ENCODE results near the gene FLRT1. TPM values are rescaled to one million over a fixed set of nuclear protein-coding genes. Genes with fewer than 3 reads are reported as not detected.

FLRT1 gene, protein sequence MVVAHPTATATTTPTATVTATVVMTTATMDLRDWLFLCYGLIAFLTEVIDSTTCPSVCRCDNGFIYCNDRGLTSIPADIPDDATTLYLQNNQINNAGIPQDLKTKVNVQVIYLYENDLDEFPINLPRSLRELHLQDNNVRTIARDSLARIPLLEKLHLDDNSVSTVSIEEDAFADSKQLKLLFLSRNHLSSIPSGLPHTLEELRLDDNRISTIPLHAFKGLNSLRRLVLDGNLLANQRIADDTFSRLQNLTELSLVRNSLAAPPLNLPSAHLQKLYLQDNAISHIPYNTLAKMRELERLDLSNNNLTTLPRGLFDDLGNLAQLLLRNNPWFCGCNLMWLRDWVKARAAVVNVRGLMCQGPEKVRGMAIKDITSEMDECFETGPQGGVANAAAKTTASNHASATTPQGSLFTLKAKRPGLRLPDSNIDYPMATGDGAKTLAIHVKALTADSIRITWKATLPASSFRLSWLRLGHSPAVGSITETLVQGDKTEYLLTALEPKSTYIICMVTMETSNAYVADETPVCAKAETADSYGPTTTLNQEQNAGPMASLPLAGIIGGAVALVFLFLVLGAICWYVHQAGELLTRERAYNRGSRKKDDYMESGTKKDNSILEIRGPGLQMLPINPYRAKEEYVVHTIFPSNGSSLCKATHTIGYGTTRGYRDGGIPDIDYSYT
- total RNA-seq, result 0.57 TPM
- long read RNA-seq, result 0 reads

GRCh38 chr11:64035576-64035975, at the start of gene FLRT1:
Gene FLRT1, plus strand, starts transcription at chr11:64035931. Its CDS starts 80,337 bp downstream, at chr11:64116268.
- intact Hi-C loops (cut with DNase I), result no loop called here
- DNase-seq (ENCODE audit: missing footprints), result no peak
- ATAC-seq, result no peak

GRCh38 chr11:63986156-63986931, 49.4 kb upstream of the FLRT1 start, which contains the start of gene OTUB1:
Gene OTUB1, plus strand, starts transcription at chr11:63986438. Its CDS starts 19 bp downstream, at chr11:63986457.
- ATAC-seq (peak; percentile 94), DNase-seq (ENCODE audit: missing footprints) (peak; percentile 95)
- intact Hi-C loops (cut with DNase I), result no loop called here

- DNase-seq (ENCODE audit: missing footprints) (no peak), ATAC-seq (peak; percentile 1)
- intact Hi-C loops (cut with DNase I), result no loop called here
Observed at GRCh38 chr11:63986932-63987513, 48.7 kb upstream of the FLRT1 start.

DNA sequence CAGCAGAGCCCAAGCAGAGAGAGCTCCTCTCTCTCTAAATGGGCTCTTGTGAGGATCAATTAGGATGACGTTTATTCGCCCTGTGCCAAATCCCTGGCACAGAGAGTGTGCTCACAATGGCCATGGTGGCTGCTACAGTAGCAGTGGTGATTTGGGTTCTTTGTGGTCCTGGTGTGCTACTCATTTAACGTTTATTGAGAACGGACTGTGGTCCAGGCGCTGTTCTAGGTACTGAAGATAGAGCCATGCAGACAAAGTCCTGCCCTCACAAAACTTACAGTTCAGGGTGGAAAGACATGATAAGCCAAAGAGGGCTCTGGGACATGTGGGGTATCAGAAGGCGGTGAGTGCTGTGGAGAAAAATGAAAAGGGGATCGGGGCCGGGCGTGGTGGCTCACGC, 44.2 kb upstream of the FLRT1 start:
- intact Hi-C loops (cut with DNase I), result no loop called here
- no peak for ATAC-seq

DNA sequence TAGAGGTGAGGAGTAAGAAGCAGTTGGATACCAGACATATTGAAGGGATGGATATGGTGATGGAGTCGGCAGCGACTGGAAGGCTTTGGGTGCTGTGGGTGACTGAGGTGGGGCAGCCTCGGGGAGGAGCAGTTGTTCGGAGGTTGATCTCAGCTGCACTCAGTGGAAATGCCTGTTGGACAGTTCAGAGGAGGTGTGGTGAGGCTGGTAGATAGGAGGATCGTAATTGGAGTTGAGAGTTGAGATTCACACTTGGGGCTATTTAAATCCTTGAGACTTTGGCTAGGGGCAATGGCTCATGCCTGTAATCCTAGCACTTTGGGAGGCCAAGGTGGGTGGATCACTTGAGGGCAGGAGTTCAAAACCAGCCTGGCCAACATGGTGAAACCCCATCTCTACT, 42.6 kb upstream of the FLRT1 start:
- DNase-seq (ENCODE audit: missing footprints) (no peak), ATAC-seq (no peak)
- intact Hi-C loops (cut with DNase I), result no loop called here

More for the DNA sequence above, 44.2 kb upstream of the FLRT1 start:
- no peak for DNase-seq (ENCODE audit: missing footprints)

- DNase-seq (ENCODE audit: missing footprints) (no peak), ATAC-seq (no peak)
- intact Hi-C loops (cut with DNase I), result no loop called here
Observed at GRCh38 chr11:63993993-63994392, 41.7 kb upstream of the FLRT1 start.

DNA sequence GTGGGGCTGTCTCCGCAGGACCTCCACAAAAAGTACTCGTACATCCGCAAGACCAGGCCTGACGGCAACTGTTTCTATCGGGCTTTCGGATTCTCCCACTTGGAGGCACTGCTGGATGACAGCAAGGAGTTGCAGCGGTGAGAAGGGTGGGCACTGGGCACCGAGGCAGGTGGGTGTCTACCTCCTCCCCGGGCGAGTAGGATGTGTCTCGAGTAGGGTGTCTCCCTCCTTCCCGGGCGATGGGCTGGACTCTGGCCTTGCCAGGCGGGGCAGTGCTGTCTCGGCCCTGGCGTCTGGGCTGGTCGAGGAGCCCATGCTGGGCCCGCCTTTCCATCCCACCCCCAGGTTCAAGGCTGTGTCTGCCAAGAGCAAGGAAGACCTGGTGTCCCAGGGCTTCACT, 39.2 kb upstream of the FLRT1 start:
- intact Hi-C loops (cut with DNase I), result no loop called here
- no peak for ATAC-seq

GRCh38 chr11:63997104-63997700, 38.5 kb upstream of the FLRT1 start:
- ATAC-seq (no peak), DNase-seq (ENCODE audit: missing footprints) (no peak)
- intact Hi-C loops (cut with DNase I), result no loop called here

More for the DNA sequence above, 39.2 kb upstream of the FLRT1 start:
- no peak for DNase-seq (ENCODE audit: missing footprints)

GRCh38 chr11:63997801-63998337, 37.9 kb upstream of the FLRT1 start:
- no peak for ATAC-seq
- DNase-seq (ENCODE audit: missing footprints), result no peak
- intact Hi-C loops (cut with DNase I), result no loop called here

DNA sequence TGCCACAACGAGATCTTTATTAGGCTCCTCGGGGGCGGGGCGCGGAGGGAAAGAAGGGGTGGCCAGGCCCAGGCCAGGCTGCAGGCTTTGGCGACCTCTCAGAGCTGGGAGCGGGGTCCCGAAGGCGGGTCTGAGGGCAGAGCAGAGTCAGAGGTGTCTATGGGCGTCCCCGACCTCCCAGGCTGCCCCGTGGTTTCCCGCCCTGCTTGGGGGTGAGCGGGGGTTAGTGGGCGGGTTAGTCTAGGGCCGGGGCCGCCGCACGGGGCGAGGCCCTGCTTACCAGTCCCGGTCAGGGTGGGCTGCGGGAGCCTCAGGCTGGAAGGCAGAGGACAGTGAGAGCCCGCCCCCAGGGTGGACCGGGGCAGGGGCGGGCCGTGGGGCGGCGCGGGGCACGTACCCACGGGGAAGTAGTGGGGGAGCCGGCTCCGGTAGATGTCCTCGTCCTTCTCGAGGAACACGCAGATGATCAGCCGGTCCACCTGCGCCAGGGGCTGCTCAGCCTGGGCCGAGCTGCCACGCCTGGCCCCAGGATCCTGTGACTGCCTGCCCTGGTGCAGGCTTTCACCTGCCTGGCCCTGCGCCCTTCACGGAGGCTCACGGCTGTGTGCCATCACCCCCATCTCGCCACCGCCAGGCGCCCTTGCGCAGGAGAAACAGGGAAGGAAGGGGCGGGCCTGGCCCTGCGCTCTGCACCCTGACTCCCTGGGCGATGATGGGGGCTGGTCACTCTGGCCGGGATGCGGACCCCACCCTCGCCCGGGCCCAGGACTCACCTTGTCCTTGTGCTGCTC, 37.0 kb upstream of the FLRT1 start:
- intact Hi-C loops (cut with DNase I), result no loop called here
- ATAC-seq, result peak; percentile 0
- peak; percentile 73 for DNase-seq (ENCODE audit: missing footprints)

GRCh38 chr11:63999349-64000025, 36.2 kb upstream of the FLRT1 start:
- intact Hi-C loops (cut with DNase I), result loop anchor here (1.0 kb wide), 1 partner anchor 149 kb away; no protein-coding TSS in a partner anchor
- ATAC-seq, result peak; percentile 15
- peak; percentile 80 for DNase-seq (ENCODE audit: missing footprints)

GRCh38 chr11:64000026-64000739, 35.5 kb upstream of the FLRT1 start:
- ATAC-seq, result peak; percentile 90
- intact Hi-C loops (cut with DNase I), result loop anchor here (1.0 kb wide), 1 partner anchor 148 kb away; no protein-coding TSS in a partner anchor
- peak; percentile 86 for DNase-seq (ENCODE audit: missing footprints)

- DNase-seq (ENCODE audit: missing footprints) (no peak), ATAC-seq (peak; percentile 10)
- intact Hi-C loops (cut with DNase I), result loop anchor here (1.0 kb wide), 1 partner anchor 147 kb away; no protein-coding TSS in a partner anchor
Observed at GRCh38 chr11:64000740-64001483, 34.8 kb upstream of the FLRT1 start.

DNA sequence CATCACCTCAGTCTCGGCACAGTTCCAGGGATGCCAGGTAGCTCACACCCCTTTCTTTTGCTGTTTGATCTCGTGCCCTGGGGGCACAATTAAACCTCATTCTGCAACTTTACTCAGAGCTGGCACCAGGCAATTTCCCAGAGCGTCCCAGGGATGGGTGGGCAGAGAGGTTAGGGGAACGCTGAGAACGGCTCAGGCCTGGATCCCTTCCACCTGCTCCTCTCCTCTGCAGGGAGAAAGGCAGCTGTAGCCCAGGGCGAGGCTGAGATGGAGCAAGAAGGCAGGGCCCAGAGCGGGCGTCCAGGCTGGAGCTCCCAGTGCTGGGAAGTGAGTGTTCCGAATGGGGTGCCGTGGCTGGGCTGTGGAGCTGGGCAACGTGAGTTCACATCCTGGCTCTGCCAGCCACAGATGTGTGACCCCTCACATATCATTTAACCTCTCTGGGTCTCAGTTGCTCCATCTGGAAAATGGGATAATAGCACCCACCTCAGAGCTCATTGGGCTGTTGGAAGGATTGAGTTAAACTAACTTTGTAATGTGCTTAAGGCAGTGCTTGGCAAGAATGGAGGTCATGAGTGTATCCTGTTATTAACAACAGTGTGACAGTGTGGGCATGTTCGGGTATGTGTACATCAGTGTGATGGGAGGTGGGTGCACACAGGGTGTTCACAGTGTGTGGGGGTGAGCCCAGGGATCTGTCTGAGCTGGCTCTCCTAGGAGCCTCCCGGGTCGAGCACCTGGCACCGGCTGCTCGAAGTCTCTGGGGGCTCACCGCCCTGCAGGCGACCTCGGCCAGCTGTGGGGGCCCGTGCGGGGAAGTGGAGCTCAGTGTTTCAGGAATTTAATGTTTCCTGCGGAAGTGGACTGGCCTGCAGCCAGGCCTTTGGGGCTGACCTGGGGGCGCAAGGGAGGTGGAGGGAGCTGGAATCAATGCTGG, 34.0 kb upstream of the FLRT1 start:
- intact Hi-C loops (cut with DNase I), result no loop called here
- no peak for DNase-seq (ENCODE audit: missing footprints)

More for the DNA sequence above, 34.0 kb upstream of the FLRT1 start:
- ATAC-seq, result no peak

All from Right ventricle myocardium inferior (tissue), 1 donor.